ENCODE data around the gene MAPKAPK5.

MAPKAPK5 gene

GRCh38 chr12:111869671-111870070, 27.6 kb downstream of the MAPKAPK5 start:
- H3K27ac ChIP-seq: no peak overlapping the region
- TF ChIP-seq, protein P1, sequence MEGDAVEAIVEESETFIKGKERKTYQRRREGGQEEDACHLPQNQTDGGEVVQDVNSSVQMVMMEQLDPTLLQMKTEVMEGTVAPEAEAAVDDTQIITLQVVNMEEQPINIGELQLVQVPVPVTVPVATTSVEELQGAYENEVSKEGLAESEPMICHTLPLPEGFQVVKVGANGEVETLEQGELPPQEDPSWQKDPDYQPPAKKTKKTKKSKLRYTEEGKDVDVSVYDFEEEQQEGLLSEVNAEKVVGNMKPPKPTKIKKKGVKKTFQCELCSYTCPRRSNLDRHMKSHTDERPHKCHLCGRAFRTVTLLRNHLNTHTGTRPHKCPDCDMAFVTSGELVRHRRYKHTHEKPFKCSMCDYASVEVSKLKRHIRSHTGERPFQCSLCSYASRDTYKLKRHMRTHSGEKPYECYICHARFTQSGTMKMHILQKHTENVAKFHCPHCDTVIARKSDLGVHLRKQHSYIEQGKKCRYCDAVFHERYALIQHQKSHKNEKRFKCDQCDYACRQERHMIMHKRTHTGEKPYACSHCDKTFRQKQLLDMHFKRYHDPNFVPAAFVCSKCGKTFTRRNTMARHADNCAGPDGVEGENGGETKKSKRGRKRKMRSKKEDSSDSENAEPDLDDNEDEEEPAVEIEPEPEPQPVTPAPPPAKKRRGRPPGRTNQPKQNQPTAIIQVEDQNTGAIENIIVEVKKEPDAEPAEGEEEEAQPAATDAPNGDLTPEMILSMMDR (IDR thresholded peaks at IDR 0.05): no peak
- H3K4me3 ChIP-seq: no peak overlapping the region
- DNase-seq (ENCODE audit: low spot score): no peak

GRCh38 chr12:111870216-111870615, 28.2 kb downstream of the MAPKAPK5 start:
- no peak overlapping the region for H3K27ac ChIP-seq
- DNase-seq (ENCODE audit: low spot score): no peak
- no peak overlapping the region for H3K4me3 ChIP-seq
- TF ChIP-seq, protein P1 (IDR thresholded peaks at IDR 0.05): no peak

DNA sequence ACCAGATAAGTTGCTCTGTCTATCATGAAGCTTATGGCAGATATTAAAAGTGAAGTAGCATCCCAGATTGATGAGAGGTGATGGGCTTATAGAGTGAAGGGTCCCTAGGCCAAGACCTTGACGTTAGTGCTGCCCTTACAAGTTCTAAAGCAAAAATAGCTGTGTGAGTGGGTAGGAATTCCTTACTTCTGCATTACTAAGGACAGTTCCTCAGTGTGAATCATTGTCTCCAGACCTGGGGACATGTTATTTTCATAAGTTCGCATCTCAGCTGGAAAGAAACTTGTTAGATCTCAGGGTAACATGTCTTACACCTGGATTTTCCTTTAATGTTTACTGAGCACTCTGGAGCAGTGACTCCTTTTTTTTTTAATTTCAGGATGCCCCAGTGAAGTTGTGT, 28.7 kb downstream of the MAPKAPK5 start:
- H3K4me3 ChIP-seq: no peak overlapping the region
- no peak overlapping the region for H3K27ac ChIP-seq
- no peak for DNase-seq (ENCODE audit: low spot score)
- TF ChIP-seq, protein P1 (IDR thresholded peaks at IDR 0.05): no peak

DNA sequence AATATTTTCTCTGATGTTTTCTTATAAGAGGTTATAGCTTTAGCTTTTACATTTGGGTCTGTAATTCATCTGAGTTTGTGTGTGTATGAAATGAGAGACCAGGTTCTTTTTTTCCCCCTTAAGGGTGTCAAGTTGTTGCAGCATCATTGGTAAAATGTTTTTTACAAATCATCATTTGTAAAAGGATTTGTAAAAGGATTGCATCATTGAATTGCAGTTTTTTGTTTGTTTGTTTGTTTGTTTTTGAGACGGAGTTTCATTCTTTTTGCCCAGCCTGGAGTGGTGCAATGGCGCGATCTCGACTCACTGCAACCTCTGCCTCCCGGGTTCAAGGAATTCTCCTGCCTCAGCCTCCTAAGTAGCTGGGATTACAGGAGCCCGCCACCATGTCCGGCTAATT, 31.1 kb downstream of the MAPKAPK5 start:
- DNase-seq (ENCODE audit: low spot score): no peak
- Histone ChIP-seq H3K27ac (no peak overlapping the region), H3K4me3 (no peak overlapping the region)
- TF ChIP-seq, protein P1 (IDR thresholded peaks at IDR 0.05): no peak

DNA sequence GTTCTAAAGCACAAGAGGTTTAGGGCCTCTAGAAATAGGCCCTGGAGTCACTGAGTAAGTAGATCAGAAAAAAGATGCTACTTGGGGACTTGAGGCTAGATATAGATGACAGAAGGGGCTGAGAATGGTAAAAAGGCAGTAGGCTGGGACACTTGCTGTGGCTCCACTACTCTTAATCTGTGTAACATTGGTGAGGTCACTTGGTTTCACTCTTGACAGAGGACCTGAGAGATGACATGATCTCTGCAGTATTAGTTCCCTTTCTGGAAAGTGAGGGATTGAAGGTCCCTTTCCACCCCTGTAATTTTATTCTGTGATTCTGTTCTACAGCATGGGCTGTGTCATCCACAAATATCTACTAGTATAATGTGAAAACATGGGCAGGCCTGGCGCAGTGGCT, 39.7 kb downstream of the MAPKAPK5 start:
- H3K4me3 ChIP-seq: no peak overlapping the region
- TF ChIP-seq, protein P1 (IDR thresholded peaks at IDR 0.05): no peak

GRCh38 chr12:111886662-111887545, 44.9 kb downstream of the MAPKAPK5 start:
- no peak overlapping the region for H3K4me3 ChIP-seq
- no peak for DNase-seq (ENCODE audit: low spot score)
- TF ChIP-seq, protein P1 (IDR thresholded peaks at IDR 0.05): no peak
- no peak overlapping the region for H3K27ac ChIP-seq

More for the DNA sequence above, 39.7 kb downstream of the MAPKAPK5 start:
- DNase-seq (ENCODE audit: low spot score): no peak
- H3K27ac ChIP-seq: no peak overlapping the region

Data from coronary artery (tissue), 2 donors.